Glutamatergic neuron (in vitro differentiated cells): ENCODE measurements around the gene RNF5. TPM values are rescaled to one million over a fixed set of nuclear protein-coding genes. Genes with fewer than 3 reads are reported as not detected.
A peak's percentile ranks its signal among the peaks of the same experiment; 100 is the strongest.

ENCODE experiments used
- DNase-seq: peaks from one replicate; pipeline ENCODE4 v3.0.0; 2022
- H3K27ac Mint-ChIP-seq: one replicate; pipeline ENCODE4 v1.8.0; 2020; ENCODE audit warnings: mild to moderate bottlenecking, mixed read lengths, inconsistent platforms; ENCODE audit not compliant: unreplicated experiment
- H3K27me3 Mint-ChIP-seq: one replicate; pipeline ENCODE4 v1.8.0; 2020; ENCODE audit warnings: mild to moderate bottlenecking, moderate library complexity, mixed read lengths, inconsistent platforms; ENCODE audit not compliant: unreplicated experiment
- H3K36me3 Mint-ChIP-seq: one replicate; pipeline ENCODE4 v1.8.0; 2020; ENCODE audit warnings: mild to moderate bottlenecking, mixed read lengths, inconsistent platforms; ENCODE audit not compliant: unreplicated experiment
- H3K4me1 Mint-ChIP-seq: one replicate; pipeline ENCODE4 v1.8.0; 2020; ENCODE audit warnings: mild to moderate bottlenecking, low read depth, mixed read lengths, inconsistent platforms; ENCODE audit not compliant: unreplicated experiment
- H3K4me3 Mint-ChIP-seq: one replicate; pipeline ENCODE4 v1.8.0; 2020; ENCODE audit warnings: mild to moderate bottlenecking, mixed read lengths, inconsistent platforms; ENCODE audit not compliant: unreplicated experiment
- H3K9me3 Mint-ChIP-seq: one replicate; pipeline ENCODE4 v1.8.0; 2020; ENCODE audit warnings: mild to moderate bottlenecking, moderate library complexity, mixed read lengths, inconsistent platforms; ENCODE audit not compliant: unreplicated experiment
- total RNA-seq: library from RNA; stranded (reverse); fragmentation: NEBNext Ultra II Directional; extraction: Animal tissue kit (Norgen Biotek cat#: 25700); gene quantifications from one replicate; pipeline ENCODE4 v1.2.1, GENCODE V29; 2021; ENCODE audit not compliant: unreplicated experiment
- TF ChIP-seq, protein P1 (sequence below): fragments of 200-600 bp; sonication (generic); IDR thresholded peaks from one replicate; pipeline ENCODE4 v1.5.0; 2021; ENCODE audit not compliant: partially characterized antibody, unreplicated experiment

Gene RNF5
- total RNA-seq, 1 donor from 2014 or later, result 103 TPM

DNA sequence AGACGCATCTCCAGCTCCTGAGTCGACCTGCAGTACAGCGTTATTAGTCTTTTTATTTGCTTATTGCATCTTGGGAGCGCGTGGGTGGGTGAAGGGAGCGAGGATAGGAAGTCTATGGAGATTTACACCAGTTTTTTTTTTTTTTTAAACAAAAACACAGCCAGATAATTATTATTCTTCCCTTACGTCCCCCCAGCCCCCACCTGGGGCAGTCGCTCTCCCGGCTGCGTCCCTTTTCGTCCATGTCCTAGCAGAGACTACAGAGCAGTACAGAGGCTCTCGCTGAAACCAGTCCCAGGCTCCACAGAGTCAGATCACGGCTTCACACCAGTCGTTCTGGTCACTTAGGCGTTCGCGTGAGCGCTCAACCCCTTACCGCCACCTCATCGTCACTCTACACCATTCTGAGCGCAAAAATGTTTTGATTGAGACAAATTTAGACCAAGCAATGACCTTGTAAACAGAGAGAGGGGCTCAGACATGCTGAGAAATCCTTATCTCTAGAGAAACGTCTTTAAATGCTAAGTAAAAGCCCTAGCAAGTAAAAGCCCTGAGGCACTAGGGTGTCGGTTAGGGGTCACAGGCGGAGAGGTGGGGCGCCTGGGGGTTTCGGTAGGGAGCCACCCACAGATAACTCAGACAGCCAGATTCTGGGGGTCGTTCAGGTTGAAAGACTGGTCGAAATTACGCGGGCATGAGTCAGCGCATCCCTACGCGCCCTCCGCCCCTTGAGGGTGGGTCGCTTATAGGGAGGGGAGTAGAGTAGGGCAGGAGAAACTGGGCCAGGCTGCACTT, 25.2 kb upstream of the RNF5 start:
- no peaks in the 10 kb centered on the region for H3K36me3 Mint-ChIP-seq
- peaks cover 30% of the 10 kb centered on the region for H3K4me1 Mint-ChIP-seq
- DNase-seq, result peak; percentile 55
- peaks cover 15% of the 10 kb centered on the region for H3K9me3 Mint-ChIP-seq
- peaks cover 24% of the 10 kb centered on the region for H3K27me3 Mint-ChIP-seq
- H3K27ac Mint-ChIP-seq, result peak overlapping the region; percentile 78
- TF ChIP-seq, protein P1, sequence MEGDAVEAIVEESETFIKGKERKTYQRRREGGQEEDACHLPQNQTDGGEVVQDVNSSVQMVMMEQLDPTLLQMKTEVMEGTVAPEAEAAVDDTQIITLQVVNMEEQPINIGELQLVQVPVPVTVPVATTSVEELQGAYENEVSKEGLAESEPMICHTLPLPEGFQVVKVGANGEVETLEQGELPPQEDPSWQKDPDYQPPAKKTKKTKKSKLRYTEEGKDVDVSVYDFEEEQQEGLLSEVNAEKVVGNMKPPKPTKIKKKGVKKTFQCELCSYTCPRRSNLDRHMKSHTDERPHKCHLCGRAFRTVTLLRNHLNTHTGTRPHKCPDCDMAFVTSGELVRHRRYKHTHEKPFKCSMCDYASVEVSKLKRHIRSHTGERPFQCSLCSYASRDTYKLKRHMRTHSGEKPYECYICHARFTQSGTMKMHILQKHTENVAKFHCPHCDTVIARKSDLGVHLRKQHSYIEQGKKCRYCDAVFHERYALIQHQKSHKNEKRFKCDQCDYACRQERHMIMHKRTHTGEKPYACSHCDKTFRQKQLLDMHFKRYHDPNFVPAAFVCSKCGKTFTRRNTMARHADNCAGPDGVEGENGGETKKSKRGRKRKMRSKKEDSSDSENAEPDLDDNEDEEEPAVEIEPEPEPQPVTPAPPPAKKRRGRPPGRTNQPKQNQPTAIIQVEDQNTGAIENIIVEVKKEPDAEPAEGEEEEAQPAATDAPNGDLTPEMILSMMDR, result no peak
- H3K4me3 Mint-ChIP-seq, result peak overlapping the region; percentile 100

GRCh38 chr6:32153564-32154513, 24.4 kb upstream of the RNF5 start, which contains the start of gene PPT2:
TSS of gene PPT2 (plus strand) at chr6:32154141. CDS start at chr6:32154595, 454 bp downstream.
- DNase-seq, result peak; percentile 90
- peaks cover 17% of the 10 kb centered on the region for H3K27me3 Mint-ChIP-seq
- H3K27ac Mint-ChIP-seq, result peak within 1 kb of the TSS; percentile 95
- TF ChIP-seq, protein P1, result no peak
- H3K9me3 Mint-ChIP-seq, result peaks cover 11% of the 10 kb centered on the region
- peak within 1 kb of the TSS; percentile 100 for H3K4me3 Mint-ChIP-seq
- no peaks in the 10 kb centered on the region for H3K36me3 Mint-ChIP-seq
- H3K4me1 Mint-ChIP-seq, result peaks cover 29% of the 10 kb centered on the region

GRCh38 chr6:32154514-32155161, 23.6 kb upstream of the RNF5 start:
- peak overlapping the region; percentile 95 for H3K27ac Mint-ChIP-seq
- peaks cover 29% of the 10 kb centered on the region for H3K4me1 Mint-ChIP-seq
- TF ChIP-seq, protein P1, result peak; percentile 29
- no peaks in the 10 kb centered on the region for H3K36me3 Mint-ChIP-seq
- H3K9me3 Mint-ChIP-seq, result peaks cover 11% of the 10 kb centered on the region
- H3K4me3 Mint-ChIP-seq, result peak overlapping the region; percentile 100
- DNase-seq, result peak; percentile 69
- peaks cover 14% of the 10 kb centered on the region for H3K27me3 Mint-ChIP-seq

DNA sequence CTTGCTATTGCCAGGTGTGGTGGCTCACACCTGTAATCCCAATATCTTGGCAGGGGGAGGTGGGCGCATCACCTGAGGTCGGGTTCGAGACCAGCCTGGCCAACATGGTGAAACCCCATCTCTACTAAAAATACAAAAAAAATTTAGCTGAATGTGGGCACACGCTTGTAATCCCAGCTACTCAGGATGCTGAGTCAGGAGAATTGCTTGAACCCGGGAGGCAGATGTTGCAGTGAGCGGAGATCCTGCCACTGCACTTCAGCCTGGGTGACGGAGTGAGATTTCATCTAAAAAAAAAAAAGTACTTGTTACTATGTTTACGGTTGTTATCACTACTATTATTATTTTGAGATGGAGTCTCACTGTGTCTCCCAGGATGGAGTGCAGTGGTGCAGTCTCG, 21.3 kb upstream of the RNF5 start:
- Mint-ChIP-seq H3K4me3 (no peak overlapping the region), H3K27ac (no peak overlapping the region), H3K36me3 (no peaks in the 10 kb centered on the region), H3K4me1 (peaks cover 18% of the 10 kb centered on the region), H3K27me3 (peaks cover 2% of the 10 kb centered on the region), H3K9me3 (peaks cover 4% of the 10 kb centered on the region)
- no peak for DNase-seq
- TF ChIP-seq, protein P1, result no peak
